GM12864 (cell line): ENCODE data around the gene CP.
"Not testable (repeated sequence)": the region's sequence is repeated elsewhere in the genome, so short reads cannot be mapped to it uniquely, and the experiment has no call there.

Experiments used
- DNase-seq: peaks from one replicate; pipeline ENCODE4 v3.0.0-alpha.2; 2011; ENCODE audit warnings: low read depth
- H3K4me3 ChIP-seq: 2 replicates; pipeline ENCODE4 v1.5.1; 2011; ENCODE audit warnings: mild to moderate bottlenecking, low read depth, low read length, control low read depth
- TF ChIP-seq, protein P1 (sequence below): IDR thresholded peaks from 2 replicates; pipeline ENCODE4 v1.5.1; 2011; ENCODE audit warnings: low read depth, mild to moderate bottlenecking, moderate library complexity, low read length, control low read depth, inconsistent platforms; ENCODE audit errors: missing control alignments

Gene CP

DNA sequence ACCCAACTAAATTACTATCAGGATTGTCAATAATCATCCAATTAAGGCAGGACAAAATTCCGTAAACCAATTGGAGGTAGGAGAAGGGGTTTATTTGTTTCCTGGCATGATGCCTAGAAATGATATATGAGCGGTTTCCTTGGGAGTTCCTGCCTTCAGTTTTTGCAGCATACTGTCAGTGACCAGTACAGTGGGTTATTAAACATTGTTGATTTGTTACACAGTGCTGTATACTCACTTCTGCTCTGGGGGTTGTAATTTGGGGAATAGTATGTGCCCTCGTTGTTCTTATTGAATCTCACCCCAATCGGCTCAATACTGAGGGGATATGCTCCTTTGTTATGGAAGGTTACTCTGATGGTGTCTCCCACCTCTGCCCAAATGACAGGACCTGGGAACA, 22.2 kb downstream of the CP start:
- no peak for DNase-seq
- TF ChIP-seq, protein P1, sequence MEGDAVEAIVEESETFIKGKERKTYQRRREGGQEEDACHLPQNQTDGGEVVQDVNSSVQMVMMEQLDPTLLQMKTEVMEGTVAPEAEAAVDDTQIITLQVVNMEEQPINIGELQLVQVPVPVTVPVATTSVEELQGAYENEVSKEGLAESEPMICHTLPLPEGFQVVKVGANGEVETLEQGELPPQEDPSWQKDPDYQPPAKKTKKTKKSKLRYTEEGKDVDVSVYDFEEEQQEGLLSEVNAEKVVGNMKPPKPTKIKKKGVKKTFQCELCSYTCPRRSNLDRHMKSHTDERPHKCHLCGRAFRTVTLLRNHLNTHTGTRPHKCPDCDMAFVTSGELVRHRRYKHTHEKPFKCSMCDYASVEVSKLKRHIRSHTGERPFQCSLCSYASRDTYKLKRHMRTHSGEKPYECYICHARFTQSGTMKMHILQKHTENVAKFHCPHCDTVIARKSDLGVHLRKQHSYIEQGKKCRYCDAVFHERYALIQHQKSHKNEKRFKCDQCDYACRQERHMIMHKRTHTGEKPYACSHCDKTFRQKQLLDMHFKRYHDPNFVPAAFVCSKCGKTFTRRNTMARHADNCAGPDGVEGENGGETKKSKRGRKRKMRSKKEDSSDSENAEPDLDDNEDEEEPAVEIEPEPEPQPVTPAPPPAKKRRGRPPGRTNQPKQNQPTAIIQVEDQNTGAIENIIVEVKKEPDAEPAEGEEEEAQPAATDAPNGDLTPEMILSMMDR, result no peak
- H3K4me3 ChIP-seq, result no peak overlapping the region

DNA sequence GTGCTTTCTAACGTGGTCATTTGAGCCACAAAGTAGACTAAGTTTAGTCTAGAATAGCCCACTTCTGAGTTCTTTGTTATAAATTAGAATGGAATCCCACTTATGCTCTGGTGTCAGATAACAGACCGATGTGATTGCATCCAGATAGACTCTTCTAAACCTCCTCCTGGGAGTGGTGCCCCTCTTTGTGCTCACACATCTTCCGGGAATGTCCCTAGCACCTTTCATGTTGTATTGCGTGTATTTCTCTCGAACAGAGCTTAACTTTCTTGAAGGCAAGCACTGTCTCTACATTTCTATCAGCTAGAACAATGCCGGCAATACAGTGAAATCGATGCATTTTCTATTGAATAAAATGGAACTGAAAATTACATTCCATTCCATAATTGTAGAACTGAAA, 23.0 kb downstream of the CP start:
- DNase-seq, result no peak
- TF ChIP-seq, protein P1, result no peak
- no peak overlapping the region for H3K4me3 ChIP-seq

DNA sequence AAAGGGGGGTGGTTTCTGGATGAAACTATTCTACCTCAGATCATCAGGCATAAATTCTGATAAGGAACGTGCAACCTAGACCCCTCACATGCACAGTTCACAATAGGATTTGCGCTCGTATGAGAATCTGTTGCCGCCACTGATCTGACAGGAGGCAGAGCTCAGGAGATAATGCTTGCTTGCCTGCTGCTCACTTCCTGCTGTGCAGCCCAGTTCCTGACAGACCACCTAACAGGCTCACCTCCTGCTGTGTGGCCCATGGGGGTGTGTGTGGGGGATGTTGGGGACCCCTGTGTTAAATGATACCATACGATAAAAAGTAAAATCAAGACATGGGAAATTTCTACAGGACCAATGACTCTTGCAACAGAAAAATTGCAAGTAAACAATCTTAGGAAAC, 24.0 kb downstream of the CP start:
- TF ChIP-seq, protein P1, result no peak
- no peak overlapping the region for H3K4me3 ChIP-seq

DNA sequence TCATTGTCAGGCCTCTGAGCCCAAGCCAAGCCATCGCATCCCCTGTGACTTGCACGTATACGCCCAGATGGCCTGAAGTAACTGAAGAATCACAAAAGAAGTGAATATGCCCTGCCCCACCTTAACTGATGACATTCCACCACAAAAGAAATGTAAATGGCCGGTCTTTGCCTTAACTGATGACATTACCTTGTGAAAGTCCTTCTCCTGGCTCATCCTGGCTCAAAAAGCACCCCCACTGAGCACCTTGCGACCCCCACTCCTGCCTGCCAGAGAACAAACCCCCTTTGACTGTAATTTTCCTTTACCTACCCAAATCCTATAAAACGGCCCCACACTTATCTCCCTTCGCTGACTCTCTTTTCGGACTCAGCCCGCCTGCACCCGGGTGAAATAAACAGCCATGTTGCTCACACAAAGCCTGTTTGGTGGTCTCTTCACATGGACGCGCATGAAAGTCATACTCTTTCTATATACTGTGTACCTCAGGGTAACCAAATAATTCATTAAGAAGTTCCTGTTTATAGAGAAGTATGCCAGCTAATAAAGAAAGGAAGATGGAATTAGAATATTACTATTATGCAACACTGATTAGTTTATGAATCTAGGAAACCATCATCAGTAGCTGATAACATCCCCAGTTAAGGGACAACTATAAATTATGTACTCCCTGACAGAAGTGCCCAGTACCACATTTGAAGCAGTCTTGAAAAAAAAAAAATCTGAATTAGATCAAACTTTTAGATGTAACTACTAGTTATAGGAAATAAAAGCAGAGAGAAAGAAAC, 24.6 kb downstream of the CP start:
- DNase-seq, H3K4me3 ChIP-seq: not testable (repeated sequence)

More for the DNA sequence above, 24.0 kb downstream of the CP start:
- no peak for DNase-seq

DNA sequence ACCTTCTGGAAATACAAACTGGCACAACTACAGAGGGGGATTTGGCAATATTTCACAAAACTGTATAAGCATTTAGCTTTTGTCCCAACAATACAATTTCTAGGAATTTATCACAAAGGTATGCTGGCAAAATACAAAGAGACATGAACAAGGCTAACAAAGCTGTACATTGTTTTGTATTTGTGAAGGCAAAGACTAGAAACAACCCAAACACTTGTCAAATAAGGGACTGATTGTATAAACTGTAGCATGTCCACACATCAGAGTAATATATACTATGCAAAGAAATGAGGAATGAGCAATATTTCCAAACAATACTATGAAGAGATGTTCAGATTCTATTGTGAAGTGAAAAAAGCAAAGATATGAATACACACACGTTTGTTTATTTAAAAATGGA, 26.4 kb downstream of the CP start:
- H3K4me3 ChIP-seq, result no peak overlapping the region
- TF ChIP-seq, protein P1, result no peak
- DNase-seq, result no peak

DNA sequence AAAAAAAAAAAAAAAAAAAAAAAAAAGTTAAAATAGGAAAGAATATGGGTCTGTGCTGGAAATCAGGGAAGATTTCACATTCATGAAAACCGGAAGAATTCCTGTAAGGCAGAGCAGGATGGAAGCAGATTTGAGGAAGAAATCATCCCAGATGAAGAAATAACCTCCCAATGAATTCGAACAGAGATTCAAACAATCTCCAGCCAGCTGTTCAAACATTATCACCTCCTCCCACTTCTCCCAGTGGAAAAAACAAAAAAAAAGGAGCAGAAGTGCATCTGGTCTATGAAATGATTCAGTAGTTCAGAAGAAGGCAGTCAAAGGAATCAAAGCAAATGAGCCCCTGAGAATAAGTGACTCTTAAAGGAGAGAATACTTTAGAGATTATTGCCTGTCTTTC, 33.1 kb downstream of the CP start:
- TF ChIP-seq, protein P1, result no peak
- no peak for DNase-seq
- H3K4me3 ChIP-seq, result no peak overlapping the region

DNA sequence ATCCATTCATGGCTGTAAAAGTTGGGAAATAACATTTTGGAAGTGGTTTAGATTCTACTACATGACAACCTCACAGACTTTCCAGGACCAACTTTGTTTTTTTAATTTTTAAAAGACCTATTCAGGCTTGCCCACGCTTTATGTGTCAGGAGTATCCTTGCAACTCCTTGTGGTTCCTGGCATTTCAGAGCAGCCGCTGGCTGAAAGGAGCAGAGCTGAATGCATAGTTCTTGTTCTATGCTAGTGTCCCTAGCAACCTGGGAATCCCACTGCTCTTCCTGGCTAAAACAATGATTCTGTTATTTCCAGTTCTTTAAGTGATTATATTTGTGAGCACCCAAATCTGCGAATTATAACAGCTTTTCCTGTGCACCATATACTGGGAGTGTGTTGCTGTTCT, 34.9 kb downstream of the CP start:
- TF ChIP-seq, protein P1, result no peak
- H3K4me3 ChIP-seq, result no peak overlapping the region
- no peak for DNase-seq
